ENCODE data around the gene APOBEC4. TPM values are rescaled to one million over a fixed set of nuclear protein-coding genes. Genes with fewer than 3 reads are reported as not detected.

APOBEC4 gene
- total and polyA plus RNA-seq, 9 of the 15 experiments (the other 6 are each of a cell fraction or from before 2014, with no cell fraction given), result not detected

- FAIRE-seq (no peak), ATAC-seq (no peak), DNase-seq (ENCODE audit: extremely low read depth in 1 of 4, low spot score in 3 of 4) (no peak)
- Histone ChIP-seq H3K9me1 (ENCODE audit: control insufficient read depth, insufficient read depth, low read length) (no peaks in the 10 kb centered on the region), H3K27me3 (ENCODE audit: control insufficient read depth in 2 of 2, insufficient read depth in 2 of 2, low read length in 2 of 2) (0 out of 5 replicates have a peak, but pooled peaks cover 0 to 3% of the 10 kb centered on the region in 2 experiments), H3K79me2 (ENCODE audit: control insufficient read depth, insufficient read depth, low read length) (no peaks in the 10 kb centered on the region), H3K4me2 (ENCODE audit: insufficient read depth, low read length) (no peak overlapping the region), H3K36me3 (ENCODE audit: control insufficient read depth, insufficient read depth, low read length) (no peaks in the 10 kb centered on the region), H3K27ac (ENCODE audit: extremely low read depth, low read depth, low read length) (no peak overlapping the region), H4K20me1 (replicated peaks; ENCODE audit: control insufficient read depth, insufficient read depth, low read length) (no peaks in the 10 kb centered on the region), H2AFZ (ENCODE audit: low read depth, low read length) (no peak overlapping the region), H3K9me3 (replicated peaks; ENCODE audit: control insufficient read depth, insufficient read depth, low read depth, low read length) (no peaks in the 10 kb centered on the region), H3K4me3 (no peak overlapping the region), H3K4me1 (replicated peaks in 1 of 2; ENCODE audit: control insufficient read depth in 2 of 2, insufficient read depth in 2 of 2, low read length in 2 of 2) (no peaks in the 10 kb centered on the region), H3K9ac (ENCODE audit: insufficient read depth in 1 of 2, low read depth in 2 of 2, low read length in 2 of 2) (no peak overlapping the region)
- POLR2A ChIA-PET, result no interaction called here
- in situ Hi-C loops (cut with MboI), result no loop called here
- TF ChIP-seq U2AF1 (optimal IDR thresholded peaks at IDR 0.05; ENCODE audit: low read depth, low read length), result no peak
- no peak for TF ChIP-seq KLF10 (CRISPR knock-in tag; IDR thresholded peaks at IDR 0.05)
- no peak for TF ChIP-seq ZFX (CRISPR knock-in tag; IDR thresholded peaks at IDR 0.05)
- no peak for TF ChIP-seq ZKSCAN3 (CRISPR knock-in tag; IDR thresholded peaks at IDR 0.05)
- no peak for TF ChIP-seq RFX1 (IDR thresholded peaks at IDR 0.05)
- TF ChIP-seq KLF13 (tag; IDR thresholded peaks at IDR 0.05; ENCODE audit: borderline replicate concordance, low read depth), result no peak
- TF ChIP-seq RAD51 (IDR thresholded peaks at IDR 0.05; ENCODE audit: borderline replicate concordance, low read depth), result no peak
- no peak for TF ChIP-seq PREB (CRISPR knock-in tag; IDR thresholded peaks at IDR 0.05)
- TF ChIP-seq ZNF644 (tag; IDR thresholded peaks at IDR 0.05; ENCODE audit: low read depth), result no peak
- no peak for TF ChIP-seq ERF (CRISPR knock-in tag; IDR thresholded peaks at IDR 0.05)
- TF ChIP-seq MLLT1 (IDR thresholded peaks at IDR 0.05), result no peak
- no peak for TF ChIP-seq KDM2B (CRISPR knock-in tag; IDR thresholded peaks at IDR 0.05)
- TF ChIP-seq EHMT2 (IDR thresholded peaks at IDR 0.05), result no peak
- TF ChIP-seq GABPB2 (CRISPR knock-in tag; conservative IDR thresholded peaks at IDR 0.05), result no peak
- intact Hi-C loops (cut with micrococcal nuclease), result no loop called here
- 0% methylated on average over 3 of the region's 3 CpGs for WGBS (ENCODE audit: insufficient coverage, low coverage, missing lambda C conversion rate)
- no TSS peak for BruUV-seq (replicated peaks)
- CTCF ChIA-PET (ENCODE audit: low intra/inter-chr PET ratio), result no interaction called here
These were observed 22.9 kb upstream of the APOBEC4 start for GRCh38 chr1:183675883-183676585.
